ENCODE data around the gene CD99L2.
"Not testable (repeated sequence)": the region's sequence is repeated elsewhere in the genome, so short reads cannot be mapped to it uniquely, and the experiment has no call there.

CD99L2 gene

GRCh38 chrX:150849996-150850720, 48.3 kb downstream of the CD99L2 start:
- DNase-seq = no peak

- DNase-seq = no peak
These were observed 49.0 kb downstream of the CD99L2 start for GRCh38 chrX:150849486-150849885.

GRCh38 chrX:150848914-150849365, 49.5 kb downstream of the CD99L2 start:
- peak; percentile 47 for DNase-seq

GRCh38 chrX:150847088-150847487, 51.4 kb downstream of the CD99L2 start:
- DNase-seq = no peak

- no peak for DNase-seq
These were observed 52.3 kb downstream of the CD99L2 start for GRCh38 chrX:150846130-150846529.

- no peak for DNase-seq
These were observed 53.4 kb downstream of the CD99L2 start for GRCh38 chrX:150845091-150845490.

- DNase-seq = no peak
These were observed 54.5 kb downstream of the CD99L2 start for GRCh38 chrX:150844016-150844415.

- peak; percentile 94 for DNase-seq
These were observed 56.2 kb downstream of the CD99L2 start for GRCh38 chrX:150842198-150842685.

- DNase-seq = peak; percentile 64
These were observed 56.8 kb downstream of the CD99L2 start for GRCh38 chrX:150841456-150842197.

- DNase-seq = no peak
These were observed 60.6 kb downstream of the CD99L2 start for GRCh38 chrX:150837845-150838244.

GRCh38 chrX:150834695-150835094, 63.8 kb downstream of the CD99L2 start:
- DNase-seq = no peak

- DNase-seq = no peak
These were observed 64.9 kb downstream of the CD99L2 start for GRCh38 chrX:150833454-150834056.

- DNase-seq = no peak
These were observed 66.6 kb downstream of the CD99L2 start for GRCh38 chrX:150831863-150832262.

GRCh38 chrX:150828785-150829184, 69.7 kb downstream of the CD99L2 start:
- DNase-seq = no peak

GRCh38 chrX:150824352-150824751, 74.1 kb downstream of the CD99L2 start:
- not testable (repeated sequence) for DNase-seq

GRCh38 chrX:150823826-150824225, 74.6 kb downstream of the CD99L2 start:
- not testable (repeated sequence) for DNase-seq

GRCh38 chrX:150821971-150822370, 76.5 kb downstream of the CD99L2 start:
- no peak for DNase-seq

- DNase-seq = no peak
These were observed 84.5 kb downstream of the CD99L2 start for GRCh38 chrX:150813922-150814321.

GRCh38 chrX:150806827-150807226, 91.6 kb downstream of the CD99L2 start:
- DNase-seq = no peak

GRCh38 chrX:150805736-150806135, 92.7 kb downstream of the CD99L2 start:
- no peak for DNase-seq

- DNase-seq = no peak
These were observed 105.4 kb downstream of the CD99L2 start for GRCh38 chrX:150792949-150793527.

- DNase-seq = no peak
These were observed 108.4 kb downstream of the CD99L2 start for GRCh38 chrX:150790021-150790420.

GRCh38 chrX:150781677-150782076, 116.8 kb downstream of the CD99L2 start:
- DNase-seq = no peak

Data from NCI-H1105 treated with DMSO at 0.1 percent for 48 hours (cell line).